ENCODE measurements around the gene CDX1.

CDX1 gene

DNA sequence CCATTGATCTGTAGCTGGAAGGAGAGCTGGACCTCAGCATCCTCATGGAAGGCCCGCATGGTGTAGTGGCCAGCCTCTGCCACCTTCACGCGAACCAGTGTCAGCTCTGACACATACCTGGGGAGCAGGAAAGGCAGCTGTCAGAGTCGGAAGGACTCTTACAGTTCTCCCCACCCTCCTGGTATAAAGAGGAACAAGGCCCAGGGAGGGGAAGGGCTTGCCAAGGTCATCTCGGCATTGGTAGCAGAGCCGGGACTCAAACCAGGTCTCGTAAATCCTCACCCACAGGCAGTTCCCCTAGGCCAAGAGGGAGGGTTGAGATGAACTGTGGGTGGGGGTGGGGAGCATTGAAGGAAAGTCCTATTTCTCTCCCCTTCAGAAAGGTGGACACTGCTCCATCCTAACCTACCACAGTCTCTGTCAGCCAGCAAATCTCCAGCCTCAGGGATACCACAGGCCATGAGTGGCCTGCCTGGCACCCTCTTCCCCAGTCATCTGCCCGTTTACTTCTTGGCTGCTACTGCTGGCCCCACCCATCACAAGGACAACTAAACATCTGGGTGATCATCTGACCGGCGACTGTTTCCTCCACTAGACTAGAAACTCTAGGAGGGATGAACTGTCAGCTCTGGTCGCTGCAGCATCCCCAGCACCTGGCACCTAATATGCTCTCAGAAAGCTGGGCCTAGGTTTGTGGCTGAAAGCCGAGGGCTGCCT lies 34.4 kb upstream of the CDX1 start:
- no peak for DNase-seq

DNA sequence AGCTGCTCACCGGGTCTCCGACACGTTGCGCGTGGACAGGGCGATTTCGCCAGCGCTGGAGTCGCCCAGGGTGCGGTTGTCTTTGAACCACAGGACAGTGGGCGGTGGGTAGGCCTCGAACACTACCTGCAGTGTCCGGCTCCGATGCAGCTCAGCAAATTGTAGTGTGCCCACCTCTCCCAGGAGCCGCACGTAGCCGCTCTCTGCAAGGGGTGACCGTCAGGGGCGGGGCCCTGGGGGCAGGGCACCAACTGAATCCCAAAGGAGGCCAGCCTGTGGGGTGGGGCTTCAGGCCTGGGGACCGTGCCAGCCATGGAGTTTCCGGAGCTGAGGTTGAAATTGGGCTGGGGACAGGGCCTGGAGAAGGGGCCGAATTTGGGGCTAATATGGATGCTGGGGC lies 33.8 kb upstream of the CDX1 start:
- DNase-seq, result no peak

DNA sequence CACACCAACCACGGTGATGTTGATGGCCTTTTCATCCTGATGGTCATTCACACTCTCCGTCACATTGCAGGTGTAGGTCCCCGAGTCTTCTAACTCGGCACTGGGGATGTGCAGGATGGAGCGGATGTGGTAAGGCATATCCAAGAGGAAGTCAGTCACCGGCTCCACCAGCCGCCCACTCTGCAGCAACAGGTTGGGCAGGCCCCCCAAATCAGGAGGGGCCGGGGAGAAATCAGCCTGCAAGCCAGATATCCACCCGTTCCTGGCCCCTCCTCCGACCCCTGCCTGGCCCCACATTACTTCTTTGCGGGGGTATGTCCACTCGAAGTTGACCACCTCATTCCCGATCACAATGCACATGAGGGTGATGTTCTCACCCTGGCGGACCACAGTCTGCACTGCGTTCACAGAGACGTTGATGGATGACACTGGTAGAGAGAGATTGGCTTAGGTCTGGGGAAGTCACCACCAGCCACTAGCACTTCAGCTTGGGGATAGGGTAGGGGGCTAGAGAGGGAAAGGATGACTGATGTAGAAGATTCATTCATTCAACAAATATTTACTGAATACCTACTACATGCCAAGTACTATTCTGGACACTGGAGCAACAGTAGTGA lies 32.9 kb upstream of the CDX1 start:
- DNase-seq, result no peak

DNA sequence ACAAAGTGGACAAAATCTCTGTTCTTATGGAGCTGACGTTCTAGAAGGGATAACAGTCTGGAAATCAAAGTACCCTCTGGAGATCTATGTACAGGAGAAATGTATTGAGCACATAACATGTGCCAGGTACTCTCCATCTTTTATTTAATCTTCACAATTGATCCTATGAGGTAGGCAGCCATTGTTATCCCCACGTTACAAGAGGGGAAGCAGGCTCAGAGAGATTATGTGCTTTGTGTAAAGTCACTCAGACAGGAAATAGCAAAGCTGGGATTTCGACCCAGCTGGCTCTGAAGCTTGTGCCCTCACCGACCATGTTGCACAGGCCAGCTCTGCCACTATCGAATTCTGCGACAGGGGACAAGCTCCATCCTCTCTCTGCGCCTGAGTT lies 32.4 kb upstream of the CDX1 start:
- DNase-seq, result no peak

DNA sequence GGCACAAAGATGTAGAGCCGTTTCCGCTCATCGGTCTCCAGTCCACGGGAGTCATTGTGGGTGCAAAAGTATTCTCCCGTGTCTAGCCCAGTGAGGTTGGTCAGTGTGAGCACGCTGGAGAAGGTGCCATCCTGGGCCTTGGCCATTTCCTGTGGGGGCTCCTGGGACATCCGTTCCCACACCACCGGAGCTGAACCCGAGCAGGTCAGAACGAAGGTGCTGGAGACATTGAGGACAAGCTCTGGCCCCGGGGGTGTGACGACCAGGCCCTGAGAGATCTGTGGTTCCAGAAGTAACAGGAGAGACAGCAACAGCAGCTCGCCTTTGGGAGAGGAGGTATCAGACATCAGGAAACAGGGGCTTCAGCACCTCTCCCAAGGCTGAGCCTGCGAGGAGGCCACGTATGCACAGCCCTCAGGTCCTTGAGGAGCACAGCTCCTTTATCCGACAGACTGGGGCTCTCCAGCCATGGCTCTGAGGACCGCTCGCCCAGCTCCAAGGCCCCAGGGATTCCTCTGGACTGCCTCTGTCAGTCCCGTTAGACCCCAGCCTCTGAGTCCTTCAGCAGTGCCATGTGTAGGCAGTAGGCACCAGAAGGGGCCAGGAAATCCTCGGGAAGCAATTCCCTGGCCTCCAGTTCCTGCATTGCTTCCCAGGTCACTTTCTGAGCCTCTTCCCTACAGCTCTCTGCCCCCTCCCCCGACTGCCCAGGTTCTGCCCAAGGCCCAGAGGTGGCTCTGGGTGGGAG lies 30.8 kb upstream of the CDX1 start:
- no peak for DNase-seq

- no peak for DNase-seq
Observed at GRCh38 chr5:150136305-150137167, 30.0 kb upstream of the CDX1 start.

DNA sequence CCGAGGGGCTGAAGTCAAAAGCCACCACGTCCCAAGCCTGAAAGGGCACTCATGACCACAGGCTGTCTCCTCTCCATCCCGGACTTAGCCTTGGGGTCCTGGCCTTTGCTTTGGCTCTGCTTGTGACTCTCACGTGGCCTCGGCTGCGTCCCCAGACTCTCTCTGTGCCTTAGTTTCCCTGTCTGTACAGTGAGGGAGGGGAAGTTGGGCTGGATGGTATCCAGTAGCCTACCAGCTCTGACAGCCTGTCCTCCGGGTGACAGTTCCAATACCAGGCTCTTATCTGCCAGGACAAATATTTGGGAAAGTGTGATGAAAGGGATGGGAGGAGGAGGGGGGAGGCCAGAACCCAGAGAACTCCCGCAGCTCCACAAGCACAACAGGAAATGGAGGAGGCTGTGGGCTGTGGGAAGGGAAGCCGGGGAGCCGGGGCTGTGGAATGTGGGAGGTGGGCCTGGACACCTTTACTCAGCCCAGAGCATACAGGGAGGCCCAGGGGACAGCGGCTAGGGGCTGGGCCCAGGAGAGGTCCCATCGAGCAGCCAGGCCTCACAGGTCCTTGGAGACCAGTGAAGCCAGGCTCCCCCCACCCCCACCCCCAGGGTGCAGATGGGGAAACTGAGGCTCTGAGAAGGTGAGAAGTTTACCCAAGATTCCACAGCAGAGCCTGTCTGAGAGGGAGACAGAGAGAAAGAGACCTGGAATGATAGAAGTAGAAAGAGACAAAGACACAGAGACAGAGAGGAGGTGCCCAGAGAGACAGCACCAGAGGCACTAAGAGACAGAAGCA lies 29.2 kb upstream of the CDX1 start:
- DNase-seq, result no peak

DNA sequence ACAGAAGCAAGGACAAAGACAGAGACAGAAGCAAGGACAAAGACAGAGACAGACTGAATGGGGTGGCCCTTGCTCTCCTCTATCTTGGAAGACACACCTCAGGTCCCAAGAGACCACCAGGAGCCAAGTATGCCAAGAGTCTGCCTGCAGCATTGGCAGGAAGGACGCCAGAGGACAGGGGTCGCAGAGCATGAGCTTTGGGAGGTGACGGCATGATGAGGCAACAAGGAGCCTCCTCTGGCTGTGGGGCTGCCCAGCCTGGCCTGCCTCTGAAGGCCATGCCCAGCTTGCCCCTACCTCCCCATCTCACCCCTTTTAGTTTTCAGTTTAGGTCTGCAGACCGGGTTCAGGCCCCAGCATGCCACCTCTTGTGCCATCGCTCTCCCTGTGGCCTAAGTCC lies 28.6 kb upstream of the CDX1 start:
- no peak for DNase-seq

DNA sequence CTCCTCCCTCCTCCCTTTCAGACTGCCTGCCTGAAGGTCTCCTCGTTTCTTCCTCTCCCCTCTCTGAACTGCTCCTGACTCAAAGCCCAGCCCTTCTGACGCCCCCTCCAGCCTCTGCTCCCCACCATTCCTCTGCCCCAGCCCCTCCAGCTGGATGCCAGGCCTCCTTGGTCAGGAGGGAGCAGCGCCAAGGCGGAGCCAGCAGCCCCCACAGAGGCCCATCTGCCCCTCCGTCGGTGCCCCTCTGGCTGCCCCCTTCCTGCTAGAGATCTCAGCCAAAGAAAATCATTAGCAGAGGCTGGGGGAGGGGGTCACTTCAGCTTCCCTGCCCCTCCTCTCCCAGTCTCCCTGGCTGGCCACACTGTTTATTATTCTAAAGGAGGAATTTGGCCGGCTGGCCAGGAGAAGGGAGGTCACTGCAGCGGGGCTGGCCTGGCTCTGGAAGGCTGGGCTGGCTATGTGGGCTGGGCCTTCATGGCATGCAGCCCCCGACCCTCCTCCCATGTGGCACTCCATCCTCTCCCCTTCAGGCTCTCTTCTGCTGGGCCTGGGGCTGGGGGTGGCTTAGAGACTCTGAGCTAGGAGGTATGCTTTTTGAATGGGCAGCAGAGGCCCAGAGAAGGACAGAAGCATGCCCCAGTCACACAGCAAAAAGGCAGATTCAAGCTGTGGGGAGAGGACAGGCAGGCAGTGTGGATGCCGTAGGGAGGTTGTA lies 27.9 kb upstream of the CDX1 start:
- no peak for DNase-seq

DNA sequence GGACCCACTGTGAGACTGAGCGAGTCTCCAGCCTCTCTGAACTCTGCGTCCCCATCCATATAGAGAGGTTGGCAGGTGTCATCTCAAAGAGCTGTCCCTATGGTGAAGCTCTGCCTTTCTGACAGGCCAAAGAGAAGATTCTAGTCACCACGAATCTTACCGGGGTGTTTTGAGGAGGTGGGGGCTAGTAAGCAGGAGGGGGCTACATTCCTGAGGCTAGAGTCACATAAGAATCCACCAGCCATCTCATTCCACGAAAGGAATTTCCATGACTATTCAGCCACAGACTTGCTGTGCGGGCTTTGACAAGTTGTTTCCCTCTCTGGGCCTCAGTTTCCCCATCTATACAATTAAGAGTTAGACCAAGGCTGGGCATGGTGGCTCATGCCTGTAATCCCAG lies 27.2 kb upstream of the CDX1 start:
- DNase-seq, result no peak

GRCh38 chr5:150140830-150141229 lies 25.7 kb upstream of the CDX1 start:
- no peak for DNase-seq

DNA sequence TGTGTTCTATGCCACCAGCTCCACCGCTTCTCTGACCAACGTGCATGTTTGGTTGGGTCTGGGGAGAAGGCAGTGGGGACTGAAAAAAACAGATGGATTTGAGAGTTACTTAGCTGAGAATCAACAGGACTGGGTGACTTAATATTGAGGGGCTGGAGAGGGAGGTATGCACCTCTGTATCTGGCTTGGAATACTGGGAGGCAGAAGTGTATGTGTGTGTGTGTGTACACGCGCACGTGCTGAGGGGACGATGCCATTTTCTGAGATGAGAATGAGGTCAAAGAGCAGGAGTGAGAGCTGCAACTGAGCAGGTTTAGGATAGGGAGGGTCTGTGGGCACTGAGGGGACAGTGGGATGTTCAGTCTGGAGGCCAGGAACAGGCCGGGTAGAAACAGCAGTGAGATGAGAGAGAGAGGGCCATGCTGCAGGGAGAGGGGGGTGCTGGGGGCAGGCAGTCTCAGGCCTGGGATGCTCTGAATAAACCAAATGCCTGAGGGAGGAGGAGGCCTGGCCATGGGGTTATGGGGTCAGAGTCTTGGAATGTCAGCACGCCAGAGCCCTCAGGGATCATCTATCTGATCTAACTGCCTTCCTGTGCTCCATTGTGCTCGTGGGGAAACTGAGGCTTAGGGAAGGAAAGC lies 24.9 kb upstream of the CDX1 start:
- no peak for DNase-seq

- DNase-seq, result no peak
Observed at GRCh38 chr5:150142185-150142958, 24.2 kb upstream of the CDX1 start.

GRCh38 chr5:150142959-150143349 lies 23.6 kb upstream of the CDX1 start:
- DNase-seq, result no peak

DNA sequence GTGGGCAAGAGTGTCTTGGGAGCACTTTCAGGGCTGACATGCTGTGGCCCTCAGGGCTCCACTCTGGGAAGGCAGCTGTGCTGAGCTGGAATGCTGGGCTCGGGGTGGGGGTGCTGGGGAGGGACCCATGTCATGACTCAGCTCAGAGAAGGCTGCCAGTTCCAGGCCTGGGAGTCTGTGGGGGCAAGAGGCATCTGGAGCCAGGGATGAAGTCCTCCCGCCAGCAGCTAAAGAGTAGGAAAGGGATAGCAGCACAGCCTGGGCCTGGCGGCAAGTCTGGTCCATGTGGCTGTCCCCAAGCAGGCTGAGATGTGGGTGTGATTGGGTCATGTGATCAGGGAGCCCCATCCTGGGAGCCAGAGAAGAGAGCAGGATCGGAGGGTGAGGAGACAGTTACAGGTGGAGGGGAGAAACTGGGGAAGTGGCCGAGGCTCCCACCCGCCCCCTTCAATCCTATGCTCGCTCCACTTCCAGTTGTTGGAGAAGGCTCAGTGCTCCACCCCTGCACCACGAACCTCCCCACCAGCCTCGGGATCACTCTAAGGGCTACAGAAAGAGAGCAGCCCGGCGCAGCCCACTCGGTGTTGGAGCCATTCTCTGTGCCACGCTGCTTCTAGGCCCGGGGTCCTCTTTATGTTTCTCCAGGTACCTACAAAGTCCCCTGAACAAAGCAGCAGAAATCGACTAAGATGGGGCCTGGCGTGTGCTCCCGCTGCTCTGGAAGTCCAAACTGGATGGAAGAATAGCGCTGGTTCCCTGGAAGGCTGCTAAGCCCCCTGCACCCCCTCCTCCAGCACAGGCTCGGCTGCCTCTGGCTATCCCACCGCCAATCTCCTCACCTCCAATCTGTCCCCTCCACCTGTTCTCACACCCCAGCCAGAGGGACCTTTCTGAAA lies 23.0 kb upstream of the CDX1 start:
- DNase-seq, result no peak

GRCh38 chr5:150144246-150144801 lies 22.3 kb upstream of the CDX1 start:
- no peak for DNase-seq

- no peak for DNase-seq
Observed at GRCh38 chr5:150144879-150145278, 21.7 kb upstream of the CDX1 start.

GRCh38 chr5:150146235-150146634 lies 20.3 kb upstream of the CDX1 start:
- DNase-seq, result no peak

All from activated gamma-delta T cell (primary cell).